ENCODE measurements around the gene MINDY3.

DNA sequence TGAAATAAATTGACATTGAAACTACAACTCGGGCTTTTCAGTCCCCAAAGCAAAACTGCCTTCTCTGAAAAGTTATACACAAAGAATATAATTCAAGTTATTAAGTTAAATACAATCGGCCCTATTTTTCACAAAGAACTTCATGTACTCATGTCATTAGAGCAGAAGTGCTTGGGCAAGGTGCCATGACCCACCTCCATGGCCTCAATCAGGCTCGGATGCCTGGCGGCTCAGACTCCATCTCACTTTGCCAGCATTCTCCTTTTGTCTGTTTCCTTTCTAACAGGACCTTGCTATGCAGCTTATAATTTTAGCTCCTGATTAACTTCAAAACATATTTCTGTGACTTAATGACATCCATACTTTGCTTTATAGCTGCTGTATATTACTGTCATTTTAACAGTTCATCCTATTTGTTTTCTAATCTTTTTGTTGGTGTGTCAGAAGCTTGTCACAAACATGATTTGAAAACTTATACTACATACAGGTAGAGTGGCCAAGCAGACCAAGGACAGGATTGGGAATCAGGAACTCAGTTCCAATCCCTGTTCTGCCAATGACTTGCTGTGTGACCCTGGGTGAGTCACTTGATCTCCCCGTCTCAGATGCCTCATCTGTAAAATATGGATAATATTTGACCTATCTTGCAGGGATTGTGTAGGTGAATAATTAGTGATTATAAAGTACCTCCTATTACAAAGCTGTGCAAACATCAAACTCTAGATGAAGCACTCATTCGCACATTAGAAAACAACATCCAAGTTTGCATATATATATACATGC is 79.8 kb downstream of the MINDY3 start:
- TF ChIP-seq ZNF384 (IDR thresholded peaks at IDR 0.05) (no peak), FOXA1 (IDR thresholded peaks at IDR 0.05) (no peak), SUZ12 (IDR thresholded peaks at IDR 0.05) (no peak), SP1 (IDR thresholded peaks at IDR 0.05) (no peak), FOXK2 (IDR thresholded peaks at IDR 0.05) (no peak), BHLHE40 (IDR thresholded peaks at IDR 0.05; ENCODE audit: borderline replicate concordance) (no peak), ARNT (IDR thresholded peaks at IDR 0.05) (no peak), LEF1 (IDR thresholded peaks at IDR 0.05; ENCODE audit: borderline replicate concordance) (no peak), ELF4 (IDR thresholded peaks at IDR 0.05) (no peak), TARDBP (IDR thresholded peaks at IDR 0.05) (no peak), FOXM1 (IDR thresholded peaks at IDR 0.05; ENCODE audit: borderline replicate concordance) (no peak)
